PFSK-1 (cell line): ENCODE results near the gene AUTS2.

ENCODE experiments used
- FOXP2 ChIP-seq: optimal IDR thresholded peaks from 2 replicates; pipeline ENCODE3; 2011; ENCODE audit warnings: borderline replicate concordance, control low read depth, inconsistent platforms; ENCODE audit not compliant: insufficient read depth; ENCODE audit errors: extremely low read length, extremely low read depth
- POLR2AphosphoS5 ChIP-seq: IDR thresholded peaks from 2 replicates; pipeline ENCODE4 v1.6.1; 2012; ENCODE audit warnings: low read depth, mild to moderate bottlenecking, control low read depth, low read length, moderate library complexity
- SIN3A ChIP-seq: IDR thresholded peaks from 2 replicates; pipeline ENCODE4 v1.6.1; 2012; ENCODE audit warnings: mild to moderate bottlenecking, low read length, moderate library complexity, borderline replicate concordance; ENCODE audit not compliant: insufficient read depth
- TAF1 ChIP-seq: IDR thresholded peaks from 2 replicates; pipeline ENCODE4 v1.6.1; 2012; ENCODE audit warnings: low read length, control low read depth, borderline replicate concordance; ENCODE audit not compliant: insufficient read depth
- TF ChIP-seq, protein P1 (sequence below), 2 experiments: IDR thresholded peaks; 2 replicates each; pipeline versions ENCODE4 v1.6.1 to v1.8.0; 2011 to 2012; ENCODE audit warnings: low read depth in 2 of 2, low read length in 2 of 2, control low read depth in 1 of 2, inconsistent platforms in 1 of 2, mild to moderate bottlenecking in 1 of 2, moderate library complexity in 1 of 2; ENCODE audit not compliant: insufficient read depth in 1 of 2

AUTS2 gene

DNA sequence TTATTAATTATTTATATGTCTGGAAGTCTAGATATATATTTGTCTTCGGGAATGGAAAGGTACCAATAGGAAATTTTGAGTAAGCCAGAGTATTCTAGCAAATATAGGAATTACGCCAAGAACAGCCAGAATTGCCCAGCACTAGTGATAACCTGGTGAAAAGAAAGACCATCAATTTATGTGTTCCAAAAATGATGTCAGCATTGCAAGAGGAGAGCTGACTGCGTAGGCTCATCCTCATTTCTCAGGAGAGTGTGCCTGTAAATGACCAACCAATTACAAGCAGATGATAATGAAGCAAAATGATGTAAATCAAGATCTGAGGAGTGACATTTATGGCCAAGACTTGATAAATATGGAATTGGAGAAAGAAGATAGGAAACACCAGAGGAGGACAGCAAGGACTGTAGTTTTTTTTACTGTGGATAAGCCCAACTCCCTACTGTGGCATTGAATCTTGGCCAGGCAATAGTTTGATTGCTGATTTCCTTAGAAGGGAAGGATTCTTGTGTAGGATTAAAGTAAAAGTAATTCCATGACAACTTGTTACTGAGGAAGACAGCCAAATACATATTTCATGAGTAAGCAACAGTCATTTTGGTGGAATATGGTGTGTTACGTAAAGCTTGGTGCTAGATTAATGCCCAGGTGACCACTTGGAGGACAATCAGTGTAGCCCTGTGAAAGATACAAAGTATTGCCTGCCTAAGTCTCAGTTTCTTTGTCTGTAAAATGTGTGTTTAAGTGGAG, 590.8 kb downstream of the AUTS2 start:
- no peak for TF ChIP-seq TAF1
- TF ChIP-seq POLR2AphosphoS5: no peak
- TF ChIP-seq, protein P1, sequence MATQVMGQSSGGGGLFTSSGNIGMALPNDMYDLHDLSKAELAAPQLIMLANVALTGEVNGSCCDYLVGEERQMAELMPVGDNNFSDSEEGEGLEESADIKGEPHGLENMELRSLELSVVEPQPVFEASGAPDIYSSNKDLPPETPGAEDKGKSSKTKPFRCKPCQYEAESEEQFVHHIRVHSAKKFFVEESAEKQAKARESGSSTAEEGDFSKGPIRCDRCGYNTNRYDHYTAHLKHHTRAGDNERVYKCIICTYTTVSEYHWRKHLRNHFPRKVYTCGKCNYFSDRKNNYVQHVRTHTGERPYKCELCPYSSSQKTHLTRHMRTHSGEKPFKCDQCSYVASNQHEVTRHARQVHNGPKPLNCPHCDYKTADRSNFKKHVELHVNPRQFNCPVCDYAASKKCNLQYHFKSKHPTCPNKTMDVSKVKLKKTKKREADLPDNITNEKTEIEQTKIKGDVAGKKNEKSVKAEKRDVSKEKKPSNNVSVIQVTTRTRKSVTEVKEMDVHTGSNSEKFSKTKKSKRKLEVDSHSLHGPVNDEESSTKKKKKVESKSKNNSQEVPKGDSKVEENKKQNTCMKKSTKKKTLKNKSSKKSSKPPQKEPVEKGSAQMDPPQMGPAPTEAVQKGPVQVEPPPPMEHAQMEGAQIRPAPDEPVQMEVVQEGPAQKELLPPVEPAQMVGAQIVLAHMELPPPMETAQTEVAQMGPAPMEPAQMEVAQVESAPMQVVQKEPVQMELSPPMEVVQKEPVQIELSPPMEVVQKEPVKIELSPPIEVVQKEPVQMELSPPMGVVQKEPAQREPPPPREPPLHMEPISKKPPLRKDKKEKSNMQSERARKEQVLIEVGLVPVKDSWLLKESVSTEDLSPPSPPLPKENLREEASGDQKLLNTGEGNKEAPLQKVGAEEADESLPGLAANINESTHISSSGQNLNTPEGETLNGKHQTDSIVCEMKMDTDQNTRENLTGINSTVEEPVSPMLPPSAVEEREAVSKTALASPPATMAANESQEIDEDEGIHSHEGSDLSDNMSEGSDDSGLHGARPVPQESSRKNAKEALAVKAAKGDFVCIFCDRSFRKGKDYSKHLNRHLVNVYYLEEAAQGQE (IDR thresholded peaks at IDR 0.05; ENCODE audit: insufficient read depth in 1 of 2, low read depth in 2 of 2, low read length in 2 of 2): no peak
- no peak for TF ChIP-seq SIN3A
- TF ChIP-seq FOXP2: no peak

DNA sequence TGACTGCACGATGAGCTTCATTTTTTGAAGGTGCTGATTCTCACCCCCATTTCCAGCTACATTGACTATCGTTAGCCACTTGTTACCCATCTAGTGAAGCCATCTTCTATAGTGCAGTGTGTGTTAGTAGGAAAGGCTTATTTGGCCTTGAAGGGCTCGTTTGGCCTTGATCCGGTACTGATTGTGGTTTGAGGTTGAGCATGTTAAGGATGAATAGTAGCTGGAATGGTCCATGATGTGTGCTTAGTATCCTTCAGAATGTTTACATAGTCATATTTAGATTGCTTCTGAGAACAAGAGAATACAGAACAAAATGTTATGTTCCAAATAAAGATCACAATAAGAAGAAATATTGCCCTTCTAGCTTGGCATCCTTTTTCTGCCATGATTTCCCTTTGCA, 591.5 kb downstream of the AUTS2 start:
- no peak for TF ChIP-seq SIN3A
- TF ChIP-seq POLR2AphosphoS5: no peak
- TF ChIP-seq, protein P1 (IDR thresholded peaks at IDR 0.05; ENCODE audit: insufficient read depth in 1 of 2, low read depth in 2 of 2, low read length in 2 of 2): no peak
- TF ChIP-seq TAF1: no peak
- TF ChIP-seq FOXP2: no peak

DNA sequence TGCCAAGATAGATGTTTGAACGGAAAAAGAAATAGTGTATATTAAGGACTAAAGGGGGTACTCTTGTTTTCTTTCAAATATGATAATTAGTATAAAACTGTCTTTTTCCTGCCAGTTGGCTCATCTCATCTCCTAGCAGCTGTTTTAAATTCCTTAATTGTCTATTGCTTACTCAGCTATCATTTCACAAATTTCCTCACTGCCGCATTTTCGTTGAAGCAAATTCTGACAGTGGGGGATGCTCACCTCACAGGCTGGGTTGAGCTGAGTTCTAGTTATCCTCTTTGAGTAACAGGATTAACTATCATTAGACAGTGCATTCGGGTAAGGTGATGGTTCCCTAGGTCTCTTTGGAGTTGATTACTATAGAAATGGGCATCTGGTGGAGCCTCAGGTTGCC, 592.0 kb downstream of the AUTS2 start:
- TF ChIP-seq FOXP2 (no peak), TAF1 (no peak), POLR2AphosphoS5 (no peak), SIN3A (no peak)
- TF ChIP-seq, protein P1 (IDR thresholded peaks at IDR 0.05; ENCODE audit: insufficient read depth in 1 of 2, low read depth in 2 of 2, low read length in 2 of 2): no peak

DNA sequence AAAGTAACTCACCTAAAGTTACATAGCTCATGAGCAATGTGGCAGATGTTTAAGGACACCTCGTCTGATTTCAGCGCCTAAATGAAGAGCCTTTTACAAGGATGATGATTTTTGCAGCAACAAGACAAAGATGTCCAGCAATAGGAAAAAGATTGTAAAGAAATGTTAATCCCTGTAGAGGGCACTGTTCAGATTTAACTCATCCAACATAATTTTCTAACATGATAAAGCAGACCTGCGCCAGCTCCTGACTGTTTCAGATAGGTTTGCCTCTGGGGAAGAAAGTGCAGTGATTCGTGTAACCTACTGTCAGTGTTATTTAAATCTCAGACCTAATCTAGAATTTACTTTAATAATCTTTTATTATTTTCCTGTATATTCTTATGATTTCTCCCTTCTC, 595.2 kb downstream of the AUTS2 start:
- TF ChIP-seq FOXP2: no peak
- TF ChIP-seq, protein P1 (IDR thresholded peaks at IDR 0.05; ENCODE audit: insufficient read depth in 1 of 2, low read depth in 2 of 2, low read length in 2 of 2): no peak
- TF ChIP-seq SIN3A: no peak
- TF ChIP-seq TAF1: no peak
- TF ChIP-seq POLR2AphosphoS5: no peak
